SK-N-SH treated with all-trans-retinoic acid at 6 μM for 48 hours (cell line): ENCODE data around the gene EEIG2.

Source experiments
- OSR1 ChIP-seq: fragments of 250-450 bp; sonication (Bioruptor Pico); IDR thresholded peaks from 2 replicates; pipeline ENCODE4 v1.8.0; 2022; ENCODE audit warnings: moderate library complexity, mild to moderate bottlenecking, inconsistent platforms
- RARB ChIP-seq: fragments of 250-450 bp; sonication (Bioruptor Pico); IDR thresholded peaks from 2 replicates; pipeline ENCODE4 v1.8.0; 2021; ENCODE audit warnings: mild to moderate bottlenecking, moderate library complexity
- SNAI2 ChIP-seq: fragments of 250-450 bp; sonication (Bioruptor Pico); IDR thresholded peaks from 2 replicates; pipeline ENCODE4 v1.5.0; 2020; ENCODE audit warnings: mild to moderate bottlenecking, moderate library complexity
- ZFP30 ChIP-seq: fragments of 450-650 bp; formaldehyde crosslinking; IDR thresholded peaks from 2 replicates; pipeline ENCODE4 v1.5.0; 2022; ENCODE audit warnings: mild to moderate bottlenecking, moderate library complexity
- ZNF565 ChIP-seq: fragments of 450-650 bp; formaldehyde crosslinking; conservative IDR thresholded peaks from 2 replicates; pipeline ENCODE4 v1.5.0; 2020; ENCODE audit warnings: low read depth, mild to moderate bottlenecking, moderate library complexity
- ZNF8 ChIP-seq: fragments of 450-650 bp; formaldehyde crosslinking; IDR thresholded peaks from 2 replicates; pipeline ENCODE4 v1.5.0; 2020; ENCODE audit warnings: mild to moderate bottlenecking, moderate library complexity
- TF ChIP-seq, protein P1 (sequence below): fragments of 250-450 bp; sonication (Bioruptor Pico); IDR thresholded peaks from 2 replicates; pipeline ENCODE4 v1.8.0; 2020; ENCODE audit warnings: mild to moderate bottlenecking, moderate library complexity, borderline replicate concordance
- TF ChIP-seq, protein P2 (sequence below): fragments of 250-450 bp; sonication (Bioruptor Pico); IDR thresholded peaks from 2 replicates; pipeline ENCODE4 v1.5.0; 2020; ENCODE audit warnings: mild to moderate bottlenecking, moderate library complexity

DNA sequence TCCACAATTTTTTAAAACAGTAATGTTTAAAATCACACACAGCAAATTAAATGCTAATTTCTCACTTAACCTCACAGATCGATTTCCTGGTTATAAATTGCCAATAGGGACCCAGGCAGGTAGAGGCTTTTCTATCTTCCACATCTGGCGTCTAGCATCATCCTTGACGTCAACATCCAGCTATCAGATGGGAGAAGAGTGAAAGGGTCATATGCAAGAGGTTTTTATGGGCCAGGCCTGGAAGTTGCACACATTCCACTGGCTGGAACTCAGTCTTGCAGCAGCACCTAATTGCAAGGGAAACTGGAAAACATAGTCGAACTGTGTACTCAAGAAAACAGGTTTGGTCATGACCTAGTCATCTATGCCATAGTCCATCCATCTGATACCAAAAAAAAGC lies 6.0 kb upstream of the EEIG2 start:
- TF ChIP-seq RARB (CRISPR knock-in tag) (no peak), ZFP30 (no peak), SNAI2 (no peak), ZNF565 (no peak), OSR1 (CRISPR knock-in tag) (no peak), ZNF8 (CRISPR knock-in tag) (no peak)
- TF ChIP-seq, protein P1, sequence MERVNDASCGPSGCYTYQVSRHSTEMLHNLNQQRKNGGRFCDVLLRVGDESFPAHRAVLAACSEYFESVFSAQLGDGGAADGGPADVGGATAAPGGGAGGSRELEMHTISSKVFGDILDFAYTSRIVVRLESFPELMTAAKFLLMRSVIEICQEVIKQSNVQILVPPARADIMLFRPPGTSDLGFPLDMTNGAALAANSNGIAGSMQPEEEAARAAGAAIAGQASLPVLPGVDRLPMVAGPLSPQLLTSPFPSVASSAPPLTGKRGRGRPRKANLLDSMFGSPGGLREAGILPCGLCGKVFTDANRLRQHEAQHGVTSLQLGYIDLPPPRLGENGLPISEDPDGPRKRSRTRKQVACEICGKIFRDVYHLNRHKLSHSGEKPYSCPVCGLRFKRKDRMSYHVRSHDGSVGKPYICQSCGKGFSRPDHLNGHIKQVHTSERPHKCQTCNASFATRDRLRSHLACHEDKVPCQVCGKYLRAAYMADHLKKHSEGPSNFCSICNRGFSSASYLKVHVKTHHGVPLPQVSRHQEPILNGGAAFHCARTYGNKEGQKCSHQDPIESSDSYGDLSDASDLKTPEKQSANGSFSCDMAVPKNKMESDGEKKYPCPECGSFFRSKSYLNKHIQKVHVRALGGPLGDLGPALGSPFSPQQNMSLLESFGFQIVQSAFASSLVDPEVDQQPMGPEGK, result no peak
- TF ChIP-seq, protein P2, sequence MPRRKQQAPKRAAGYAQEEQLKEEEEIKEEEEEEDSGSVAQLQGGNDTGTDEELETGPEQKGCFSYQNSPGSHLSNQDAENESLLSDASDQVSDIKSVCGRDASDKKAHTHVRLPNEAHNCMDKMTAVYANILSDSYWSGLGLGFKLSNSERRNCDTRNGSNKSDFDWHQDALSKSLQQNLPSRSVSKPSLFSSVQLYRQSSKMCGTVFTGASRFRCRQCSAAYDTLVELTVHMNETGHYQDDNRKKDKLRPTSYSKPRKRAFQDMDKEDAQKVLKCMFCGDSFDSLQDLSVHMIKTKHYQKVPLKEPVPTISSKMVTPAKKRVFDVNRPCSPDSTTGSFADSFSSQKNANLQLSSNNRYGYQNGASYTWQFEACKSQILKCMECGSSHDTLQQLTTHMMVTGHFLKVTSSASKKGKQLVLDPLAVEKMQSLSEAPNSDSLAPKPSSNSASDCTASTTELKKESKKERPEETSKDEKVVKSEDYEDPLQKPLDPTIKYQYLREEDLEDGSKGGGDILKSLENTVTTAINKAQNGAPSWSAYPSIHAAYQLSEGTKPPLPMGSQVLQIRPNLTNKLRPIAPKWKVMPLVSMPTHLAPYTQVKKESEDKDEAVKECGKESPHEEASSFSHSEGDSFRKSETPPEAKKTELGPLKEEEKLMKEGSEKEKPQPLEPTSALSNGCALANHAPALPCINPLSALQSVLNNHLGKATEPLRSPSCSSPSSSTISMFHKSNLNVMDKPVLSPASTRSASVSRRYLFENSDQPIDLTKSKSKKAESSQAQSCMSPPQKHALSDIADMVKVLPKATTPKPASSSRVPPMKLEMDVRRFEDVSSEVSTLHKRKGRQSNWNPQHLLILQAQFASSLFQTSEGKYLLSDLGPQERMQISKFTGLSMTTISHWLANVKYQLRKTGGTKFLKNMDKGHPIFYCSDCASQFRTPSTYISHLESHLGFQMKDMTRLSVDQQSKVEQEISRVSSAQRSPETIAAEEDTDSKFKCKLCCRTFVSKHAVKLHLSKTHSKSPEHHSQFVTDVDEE, result no peak
